Sigmoid colon (tissue), 7 donors: ENCODE results near the gene LY6G6F. TPM values are rescaled to one million over a fixed set of nuclear protein-coding genes. Genes with fewer than 3 reads are reported as not detected.
A peak's percentile ranks its signal among the peaks of the same experiment; 100 is the strongest.

ENCODE experiments used
- DNase-seq: peaks from one replicate; pipeline ENCODE4 v3.0.0-alpha.2; 2019
- H3K27ac ChIP-seq, 4 donors: fragments of 200-600 bp; sonication (generic); one replicate each; pipeline ENCODE4 v1.5.1; 2016 to 2019; ENCODE audit warnings: mild to moderate bottlenecking in 1 of 4
- H3K27me3 ChIP-seq, 3 donors: fragments of 200-600 bp; sonication (generic); one replicate each; pipeline ENCODE4 v1.5.1; 2019; ENCODE audit warnings: mild to moderate bottlenecking in 1 of 3
- H3K36me3 ChIP-seq, 4 donors: fragments of 200-600 bp; sonication (generic); one replicate each; pipeline ENCODE4 v1.5.1; 2016 to 2019
- H3K4me1 ChIP-seq, 4 donors: fragments of 200-600 bp; sonication (generic); one replicate each; pipeline ENCODE4 v1.5.1; 2017 to 2019
- H3K4me3 ChIP-seq, 4 donors: fragments of 200-600 bp; sonication (generic); one replicate each; pipeline ENCODE4 v1.5.1; 2017 to 2019; ENCODE audit warnings: mild to moderate bottlenecking in 2 of 4, moderate library complexity in 1 of 4
- H3K9me3 ChIP-seq, 4 donors: fragments of 200-600 bp in 3 of 4; sonication (generic) in 3 of 4; one replicate each; pipeline versions ENCODE4 v1.5.1 to v1.6.1; 2013 to 2019
- CTCF ChIP-seq, 4 experiments: fragments of 450-650 bp in 3 of 4; fragments of 200-600 bp in 1 of 4; IDR thresholded peaks; one replicate each; pipeline ENCODE4 v1.5.1; 2016 to 2019; ENCODE audit warnings: antibody characterized with exemption in 4 of 4, mild to moderate bottlenecking in 3 of 4, moderate library complexity in 2 of 4
- EP300 ChIP-seq, 4 donors: sonication (generic); formaldehyde crosslinking; IDR thresholded peaks; one replicate each; pipeline ENCODE4 v1.6.1; 2017; ENCODE audit warnings: antibody characterized with exemption in 4 of 4
- POLR2A ChIP-seq, 2 donors: fragments of 450-650 bp; IDR thresholded peaks; one replicate each; pipeline ENCODE4 v1.6.1; 2016; ENCODE audit warnings: antibody characterized with exemption in 2 of 2, mild to moderate bottlenecking in 2 of 2, moderate library complexity in 2 of 2
- POLR2AphosphoS5 ChIP-seq, 4 donors: sonication (generic); formaldehyde crosslinking; IDR thresholded peaks; one replicate each; pipeline ENCODE4 v1.6.1; 2017; ENCODE audit warnings: antibody characterized with exemption in 4 of 4
- WGBS, 2 donors: extraction: QIAGEN DNeasy Blood & Tissue Kit; methylation state at CpG; one replicate each; pipeline ENCODE4 v1.1.7; 2013; 5-methylcytosine and 5-hydroxymethylcytosine counted together
- intact Hi-C: fragments of 100-400 bp; cut with DNase I; formaldehyde crosslinking; loops from one replicate; pipeline ENCODE4 v1.15.1; 2023
- polyA plus RNA-seq, 3 donors: library from polyadenylated mRNA; stranded (reverse); fragments of 200-250 nt; gene quantifications; one replicate each; pipeline ENCODE4 v1.2.3, GENCODE V29; 2013
- total RNA-seq, 4 donors: library from RNA; depleted of rRNA; stranded (reverse); fragments of >200 nt; gene quantifications; one replicate each; pipeline ENCODE4 v1.1.0, GENCODE V29; 2016
- donor health status: healthy with polysubstance abuse.
- donor health status: Bipolar disorder and iron deficiency.
- donor health status: healthy.

The LY6G6F gene
- total and polyA plus RNA-seq, 7 donors = not detected

- peaks cover 0 to 18% (median 10%) of the 10 kb centered on the region in 4 donors for H3K36me3 ChIP-seq
- no peak overlapping the region for H3K27ac ChIP-seq
- DNase-seq = no peak
- H3K4me1 ChIP-seq = peaks cover 0 to 19% (median 13%) of the 10 kb centered on the region in 4 donors
- no peaks in the 10 kb centered on the region for H3K27me3 ChIP-seq
- WGBS, 2 donors = 88 to 91% methylated on average over 6 of the region's 6 CpGs
- no peak overlapping the region for H3K4me3 ChIP-seq
- intact Hi-C loops = no loop called here
- TF ChIP-seq CTCF (IDR thresholded peaks at IDR 0.05) (no peak), POLR2AphosphoS5 (IDR thresholded peaks at IDR 0.05) (no peak), EP300 (IDR thresholded peaks at IDR 0.05) (no peak), POLR2A (IDR thresholded peaks at IDR 0.05) (no peak)
- no peaks in the 10 kb centered on the region for H3K9me3 ChIP-seq
Measured at GRCh38 chr6:31676904-31677303, 29.8 kb upstream of the LY6G6F start.

DNA sequence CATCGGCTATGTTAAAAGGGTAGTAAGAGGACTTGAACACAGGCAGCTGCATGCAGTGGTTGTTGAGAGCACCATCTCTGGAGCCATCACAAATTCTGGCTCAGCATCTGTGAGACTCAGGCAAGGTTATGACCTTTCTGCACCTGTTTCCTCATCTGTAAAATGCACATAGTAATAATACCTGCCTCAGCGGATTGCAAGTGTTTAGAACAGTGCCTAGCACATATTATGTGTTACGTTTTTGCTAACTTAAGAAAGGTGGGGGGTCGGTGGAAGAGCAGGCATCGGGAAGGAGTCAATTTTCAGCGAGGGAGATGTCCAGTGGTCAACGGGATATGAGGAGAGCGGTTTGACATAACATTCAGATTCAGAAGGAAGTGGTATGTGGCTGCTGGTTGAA lies 28.7 kb upstream of the LY6G6F start:
- Histone ChIP-seq H3K27ac (no peak overlapping the region), H3K9me3 (no peaks in the 10 kb centered on the region), H3K36me3 (peaks cover 0 to 9% (median 2%) of the 10 kb centered on the region in 4 donors), H3K4me3 (no peak overlapping the region), H3K4me1 (peaks cover 0 to 19% (median 13%) of the 10 kb centered on the region in 4 donors), H3K27me3 (no peaks in the 10 kb centered on the region)
- WGBS, 2 donors = 80 to 83% methylated on average over 8 of the region's 8 CpGs
- TF ChIP-seq POLR2AphosphoS5 (IDR thresholded peaks at IDR 0.05) (no peak), EP300 (IDR thresholded peaks at IDR 0.05) (no peak), CTCF (IDR thresholded peaks at IDR 0.05) (no peak), POLR2A (IDR thresholded peaks at IDR 0.05) (no peak)
- DNase-seq = no peak
- intact Hi-C loops = no loop called here

- 13 to 15% methylated on average over 17 of the region's 17 CpGs for WGBS, 2 donors
- TF ChIP-seq EP300 (IDR thresholded peaks at IDR 0.05) (no peak), CTCF (IDR thresholded peaks at IDR 0.05) (peak; percentile 37 to 68 (median 61)), POLR2AphosphoS5 (IDR thresholded peaks at IDR 0.05) (peak in 2 of 4 donors; percentile 13 to 41), POLR2A (IDR thresholded peaks at IDR 0.05) (no peak)
- Histone ChIP-seq H3K27ac (peak within 1 kb of the TSS; percentile 66 to 83 (median 73)), H3K4me3 (peak within 1 kb of the TSS; percentile 29 to 63 (median 53)), H3K4me1 (peaks cover 0 to 21% (median 13%) of the 10 kb centered on the region in 4 donors), H3K9me3 (no peaks in the 10 kb centered on the region), H3K27me3 (no peaks in the 10 kb centered on the region), H3K36me3 (peaks cover 0 to 2% (median 0%) of the 10 kb centered on the region in 4 donors)
- peak; percentile 95 for DNase-seq
- intact Hi-C loops = loop anchor here (1.0 to 5.0 kb wide), 6 partner anchors 47 to 272 kb away; partner anchors contain the start of gene DDAH2
Measured at GRCh38 chr6:31680226-31681134, 26.2 kb upstream of the LY6G6F start, which contains the start of gene LY6G5C. Gene LY6G5C, minus strand, starts transcription at chr6:31681067. Its CDS starts 694 bp downstream, at chr6:31680373.

DNA sequence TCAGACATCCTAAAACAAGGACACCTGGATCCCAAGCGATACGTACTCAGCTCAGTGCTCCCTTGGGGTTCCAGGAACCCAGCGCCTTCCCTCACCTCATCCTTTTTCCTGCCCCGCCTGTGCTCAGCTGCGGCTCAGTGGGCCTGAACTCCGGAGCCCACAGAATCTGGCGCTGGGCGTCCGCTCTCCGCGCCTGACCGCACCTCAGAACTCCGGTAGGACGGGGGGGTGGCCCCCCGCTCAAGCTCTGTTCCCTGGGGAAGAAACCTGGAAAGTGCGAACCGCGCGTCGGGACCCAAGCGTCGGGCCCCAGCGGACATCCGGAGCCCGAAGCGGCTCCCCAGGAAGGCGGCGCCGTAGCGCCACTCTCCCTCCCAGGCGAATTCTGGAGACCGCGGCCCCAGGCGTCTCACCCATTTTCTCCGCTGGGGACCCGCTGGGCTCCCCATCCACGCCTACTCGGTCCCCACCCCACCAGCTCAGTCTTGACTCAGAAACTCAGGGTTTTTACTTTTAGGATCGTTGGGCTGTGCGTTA lies 25.5 kb upstream of the LY6G6F start:
- H3K9me3 ChIP-seq = no peaks in the 10 kb centered on the region
- WGBS, 2 donors = 1% methylated on average over 40 of the region's 40 CpGs
- H3K27me3 ChIP-seq = no peaks in the 10 kb centered on the region
- peaks cover 0 to 8% (median 2%) of the 10 kb centered on the region in 4 donors for H3K36me3 ChIP-seq
- H3K27ac ChIP-seq = peak overlapping the region; percentile 66 to 83 (median 73)
- DNase-seq = no peak
- H3K4me1 ChIP-seq = peaks cover 0 to 21% (median 13%) of the 10 kb centered on the region in 4 donors
- TF ChIP-seq CTCF (IDR thresholded peaks at IDR 0.05) (peak in 1 of 4 experiments; percentile 24), POLR2AphosphoS5 (IDR thresholded peaks at IDR 0.05) (no peak), EP300 (IDR thresholded peaks at IDR 0.05) (no peak)
- intact Hi-C loops = loop anchor here (1.0 to 5.0 kb wide), 4 partner anchors 46 to 271 kb away; partner anchors contain the start of gene DDAH2
- peak overlapping the region; percentile 29 to 63 (median 53) for H3K4me3 ChIP-seq
